Neutrophil (primary cell): ENCODE data around the gene OVOL1.
A peak's percentile ranks its signal among the peaks of the same experiment; 100 is the strongest.
"Not testable (repeated sequence)": the region's sequence is repeated elsewhere in the genome, so short reads cannot be mapped to it uniquely, and the experiment has no call there.

ENCODE experiments used
- H3K27ac ChIP-seq: fragments of 200-600 bp; sonication (generic); 2 replicates; pipeline ENCODE4 v1.5.1; 2016; ENCODE audit warnings: mild to moderate bottlenecking, moderate library complexity
- H3K27me3 ChIP-seq: fragments of 200-600 bp; sonication (generic); 2 replicates; pipeline ENCODE4 v1.6.0; 2016; ENCODE audit warnings: mild to moderate bottlenecking
- H3K36me3 ChIP-seq: fragments of 200-600 bp; sonication (generic); 2 replicates; pipeline ENCODE4 v1.5.1; 2017
- H3K4me1 ChIP-seq, 2 experiments: fragments of 200-600 bp in 1 of 2; sonication (generic) in 1 of 2; 1 replicate in 1 of 2; 2 replicates in 1 of 2; pipeline versions ENCODE4 v1.5.1 to v1.6.1; 2013 to 2016; ENCODE audit warnings: low read depth in 1 of 2, low read length in 1 of 2, mild to moderate bottlenecking in 1 of 2, moderate library complexity in 1 of 2; ENCODE audit not compliant: control insufficient read depth in 1 of 2, insufficient read depth in 1 of 2
- H3K4me3 ChIP-seq, 2 experiments: fragments of 200-600 bp in 1 of 2; sonication (generic) in 1 of 2; 1 replicate in 1 of 2; 2 replicates in 1 of 2; pipeline ENCODE4 v1.5.1; 2013 to 2016; ENCODE audit warnings: low read depth in 1 of 2, low read length in 1 of 2, mild to moderate bottlenecking in 1 of 2, moderate library complexity in 1 of 2
- H3K9me3 ChIP-seq: fragments of 200-600 bp; sonication (generic); 2 replicates; pipeline ENCODE4 v1.5.1; 2016
- CTCF ChIP-seq: fragments of 200-600 bp; sonication (generic); IDR thresholded peaks from 2 replicates; pipeline ENCODE4 v1.5.1; 2016; ENCODE audit warnings: antibody characterized with exemption

OVOL1 gene

GRCh38 chr11:65829459-65829858 lies 42.6 kb downstream of the OVOL1 start:
- no peaks in the 10 kb centered on the region for H3K36me3 ChIP-seq
- H3K9me3 ChIP-seq: no peaks in the 10 kb centered on the region
- no peak overlapping the region for H3K27ac ChIP-seq
- H3K4me1 ChIP-seq: peaks cover 16% of the 10 kb centered on the region in 2 experiments
- no peak overlapping the region for H3K4me3 ChIP-seq
- peaks cover 33% of the 10 kb centered on the region for H3K27me3 ChIP-seq
- no peak for TF ChIP-seq CTCF

GRCh38 chr11:65832231-65832630 lies 45.4 kb downstream of the OVOL1 start:
- not testable (repeated sequence) for H3K36me3 ChIP-seq, H3K9me3 ChIP-seq, H3K27ac ChIP-seq, H3K4me3 ChIP-seq
- peaks cover 16 to 17% of the 10 kb centered on the region in 2 experiments for H3K4me1 ChIP-seq
- peaks cover 34% of the 10 kb centered on the region for H3K27me3 ChIP-seq

- Histone ChIP-seq H3K27ac (no peak within 1 kb of the TSS), H3K4me1 (peaks cover 16 to 17% of the 10 kb centered on the region in 2 experiments), H3K9me3 (no peaks in the 10 kb centered on the region), H3K4me3 (peak within 1 kb of the TSS; percentile 49 to 57), H3K27me3 (peaks cover 34% of the 10 kb centered on the region), H3K36me3 (no peaks in the 10 kb centered on the region)
- peak; percentile 28 for TF ChIP-seq CTCF
Observed at GRCh38 chr11:65833297-65834030, 46.6 kb downstream of the OVOL1 start, which contains the start of gene SNX32. Gene SNX32 (plus strand): TSS chr11:65833963. CDS start chr11:65834066, 103 bp downstream.

DNA sequence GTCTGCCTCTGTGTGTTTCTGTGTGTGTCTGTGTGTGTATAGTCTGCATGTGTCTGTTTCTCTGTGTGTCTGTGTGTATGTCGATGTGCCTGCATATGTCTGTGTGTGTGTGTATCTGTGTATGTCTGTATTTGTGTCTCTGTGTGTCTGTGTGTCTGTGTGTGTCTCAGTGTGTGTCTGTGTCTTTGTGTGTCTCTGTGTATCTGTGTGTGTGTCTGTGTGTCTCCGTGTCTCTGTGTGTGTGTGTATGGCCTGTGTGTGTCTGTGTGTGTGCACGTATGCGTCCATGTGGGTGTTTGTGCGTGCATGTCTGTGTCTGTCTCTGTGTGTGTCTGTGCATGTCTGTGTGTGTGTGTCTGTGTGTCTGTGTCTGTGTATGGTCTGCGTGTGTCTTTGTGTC lies 47.3 kb downstream of the OVOL1 start:
- peaks cover 16 to 17% of the 10 kb centered on the region in 2 experiments for H3K4me1 ChIP-seq
- no peaks in the 10 kb centered on the region for H3K9me3 ChIP-seq
- peak overlapping the region; percentile 49 to 57 for H3K4me3 ChIP-seq
- peaks cover 34% of the 10 kb centered on the region for H3K27me3 ChIP-seq
- H3K36me3 ChIP-seq: no peaks in the 10 kb centered on the region
- TF ChIP-seq CTCF: no peak
- no peak overlapping the region for H3K27ac ChIP-seq

- H3K4me3 ChIP-seq: no peak overlapping the region
- TF ChIP-seq CTCF: no peak
- no peaks in the 10 kb centered on the region for H3K9me3 ChIP-seq
- H3K27me3 ChIP-seq: no peaks in the 10 kb centered on the region
- no peak overlapping the region for H3K27ac ChIP-seq
- H3K36me3 ChIP-seq: no peaks in the 10 kb centered on the region
- no peaks in the 10 kb centered on the region for H3K4me1 ChIP-seq
Observed at GRCh38 chr11:65842144-65842543, 55.3 kb downstream of the OVOL1 start.

GRCh38 chr11:65843811-65844210 lies 56.9 kb downstream of the OVOL1 start:
- TF ChIP-seq CTCF: no peak
- no peaks in the 10 kb centered on the region for H3K27me3 ChIP-seq
- H3K27ac ChIP-seq: no peak overlapping the region
- H3K4me3 ChIP-seq: no peak overlapping the region
- no peaks in the 10 kb centered on the region for H3K36me3 ChIP-seq
- no peaks in the 10 kb centered on the region for H3K9me3 ChIP-seq
- H3K4me1 ChIP-seq: no peaks in the 10 kb centered on the region
